Subcutaneous adipose tissue (tissue), 4 donors: ENCODE data around the gene PGPEP1. TPM values are rescaled to one million over a fixed set of nuclear protein-coding genes. Genes with fewer than 3 reads are reported as not detected.

ENCODE experiments used
- CTCF ChIP-seq: fragments of 450-650 bp; IDR thresholded peaks from one replicate; pipeline ENCODE4 v1.5.1; 2016; ENCODE audit warnings: low read depth, mild to moderate bottlenecking, control low read depth, antibody characterized with exemption, moderate library complexity
- total RNA-seq, 4 donors: library from RNA; depleted of rRNA; stranded (reverse); fragments of >200 nt; gene quantifications; one replicate each; pipeline ENCODE4 v1.1.0, GENCODE V29; 2016

Gene PGPEP1
- total RNA-seq, 4 donors from 2014 or later, result 17.4 to 33.9 (median 22.6) TPM

- no peak for TF ChIP-seq CTCF
Measured at GRCh38 chr19:18348171-18348570, 7.8 kb downstream of the PGPEP1 start.

- TF ChIP-seq CTCF, result no peak
Measured at GRCh38 chr19:18349524-18350128, 9.2 kb downstream of the PGPEP1 start.

- TF ChIP-seq CTCF, result no peak
Measured at GRCh38 chr19:18350490-18350889, 10.1 kb downstream of the PGPEP1 start.

GRCh38 chr19:18351544-18351943 is 11.1 kb downstream of the PGPEP1 start:
- no peak for TF ChIP-seq CTCF

GRCh38 chr19:18353378-18354005 is 13.1 kb downstream of the PGPEP1 start:
- TF ChIP-seq CTCF, result no peak

GRCh38 chr19:18357041-18357440 is 16.6 kb downstream of the PGPEP1 start:
- TF ChIP-seq CTCF, result no peak

GRCh38 chr19:18361646-18362045 is 21.2 kb downstream of the PGPEP1 start:
- no peak for TF ChIP-seq CTCF
